ENCODE results near the gene CRELD1. TPM values are rescaled to one million over a fixed set of nuclear protein-coding genes. Genes with fewer than 3 reads are reported as not detected.

The CRELD1 gene
- total and polyA plus RNA-seq, 2 donors (not counting 1 experiment from before 2014, with no cell fraction given): 46.8 to 47.6 TPM

- Histone ChIP-seq H3K79me2 (ENCODE audit: control insufficient read depth, insufficient read depth, low read length) (no peaks in the 10 kb centered on the region), H3K27me3 (replicated peaks in 1 of 4; ENCODE audit: control extremely low read depth in 1 of 4, control insufficient read depth in 3 of 4, insufficient read depth in 4 of 4, low read length in 3 of 4) (peaks cover 0 to 4% (median 0%) of the 10 kb centered on the region in 4 experiments), H3K4me3 (ENCODE audit: control extremely low read depth in 1 of 5, extremely low read depth in 1 of 5, insufficient read depth in 1 of 5, low read depth in 2 of 5, low read length in 4 of 5) (peak overlapping the region in 3 of 5 experiments; percentile 27 to 51 (median 50)), H3K9ac (ENCODE audit: low read length) (peak overlapping the region; percentile 60), H3K9me3 (ENCODE audit: control extremely low read depth in 1 of 3, control insufficient read depth in 2 of 3, insufficient read depth in 1 of 3, low read length in 2 of 3) (no peaks in the 10 kb centered on the region), H3K27ac (ENCODE audit: low read length in 2 of 2) (no peak overlapping the region), H3K36me3 (replicated peaks in 1 of 2; ENCODE audit: control extremely low read depth in 1 of 2, control insufficient read depth in 1 of 2, extremely low read depth in 1 of 2, insufficient read depth in 2 of 2, low read length in 1 of 2) (peaks cover 0 to 5% of the 10 kb centered on the region in 2 experiments), H3K4me2 (replicated peaks; ENCODE audit: low read depth, low read length, poor library complexity, severe bottlenecking) (peak overlapping the region; percentile 67), H3K4me1 (ENCODE audit: control insufficient read depth in 2 of 2, insufficient read depth in 2 of 2, low read length in 2 of 2) (peaks cover 6 to 13% of the 10 kb centered on the region in 2 donors), H2AFZ (ENCODE audit: insufficient read depth, low read depth, low read length, poor library complexity, severe bottlenecking) (peak overlapping the region; percentile 45), H4K20me1 (ENCODE audit: control insufficient read depth, insufficient read depth, low read length, poor library complexity, severe bottlenecking) (no peaks in the 10 kb centered on the region)
- H3K4me1 Mint-ChIP-seq: peaks cover 11% of the 10 kb centered on the region
- no peaks in the 10 kb centered on the region for H3K27me3 Mint-ChIP-seq
- ChIA-PET CTCF (interaction anchor here (0.6 to 2.2 kb wide), 20 partner anchors 8 to 593 kb away, joined by 3 to 47 read pairs (median 3); partner anchors contain the start of genes CRELD1, FANCD2 and SEC13), POLR2A (interaction anchor here (0.6 to 1.3 kb wide), 8 partner anchors 8 to 375 kb away, joined by 3 to 11 read pairs (median 3); partner anchors contain the start of genes CRELD1, EMC3, JAGN1 and SEC13)
- DNase-seq: peak; percentile 79
- no peaks in the 10 kb centered on the region for H3K9me3 Mint-ChIP-seq (ENCODE audit: insufficient read depth)
- peak; percentile 92 for ATAC-seq (ENCODE audit: low read depth)
- intact Hi-C loops (cut with micrococcal nuclease): loop anchor here (1.0 to 5.0 kb wide), 3 partner anchors 13 to 301 kb away; partner anchors contain the start of genes CRELD1 and TATDN2
- WGBS (ENCODE audit: insufficient coverage): 70% methylated on average over 90 of the region's 90 CpGs
- H3K27ac Mint-ChIP-seq: peak overlapping the region; percentile 85
- H3K4me3 Mint-ChIP-seq: peak overlapping the region; percentile 89
- TF ChIP-seq EZH2 (IDR thresholded peaks at IDR 0.05; ENCODE audit: borderline replicate concordance, insufficient read depth, low read depth, low read length, poor library complexity, severe bottlenecking): no peak
- TF ChIP-seq, protein P1, sequence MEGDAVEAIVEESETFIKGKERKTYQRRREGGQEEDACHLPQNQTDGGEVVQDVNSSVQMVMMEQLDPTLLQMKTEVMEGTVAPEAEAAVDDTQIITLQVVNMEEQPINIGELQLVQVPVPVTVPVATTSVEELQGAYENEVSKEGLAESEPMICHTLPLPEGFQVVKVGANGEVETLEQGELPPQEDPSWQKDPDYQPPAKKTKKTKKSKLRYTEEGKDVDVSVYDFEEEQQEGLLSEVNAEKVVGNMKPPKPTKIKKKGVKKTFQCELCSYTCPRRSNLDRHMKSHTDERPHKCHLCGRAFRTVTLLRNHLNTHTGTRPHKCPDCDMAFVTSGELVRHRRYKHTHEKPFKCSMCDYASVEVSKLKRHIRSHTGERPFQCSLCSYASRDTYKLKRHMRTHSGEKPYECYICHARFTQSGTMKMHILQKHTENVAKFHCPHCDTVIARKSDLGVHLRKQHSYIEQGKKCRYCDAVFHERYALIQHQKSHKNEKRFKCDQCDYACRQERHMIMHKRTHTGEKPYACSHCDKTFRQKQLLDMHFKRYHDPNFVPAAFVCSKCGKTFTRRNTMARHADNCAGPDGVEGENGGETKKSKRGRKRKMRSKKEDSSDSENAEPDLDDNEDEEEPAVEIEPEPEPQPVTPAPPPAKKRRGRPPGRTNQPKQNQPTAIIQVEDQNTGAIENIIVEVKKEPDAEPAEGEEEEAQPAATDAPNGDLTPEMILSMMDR (IDR thresholded peaks at IDR 0.05): peak; percentile 69
Observed at GRCh38 chr3:9946112-9947024, 12.7 kb downstream of the CRELD1 start.

Data from B cell (primary cell).